Sigmoid colon (tissue), 7 donors: ENCODE results near the gene FCN2. TPM values are rescaled to one million over a fixed set of nuclear protein-coding genes. Genes with fewer than 3 reads are reported as not detected.

ENCODE experiments used
- DNase-seq: peaks from one replicate; pipeline ENCODE4 v3.0.0-alpha.2; 2019
- H3K27ac ChIP-seq, 4 donors: fragments of 200-600 bp; sonication (generic); one replicate each; pipeline ENCODE4 v1.5.1; 2016 to 2019; ENCODE audit warnings: mild to moderate bottlenecking in 1 of 4
- H3K27me3 ChIP-seq, 3 donors: fragments of 200-600 bp; sonication (generic); one replicate each; pipeline ENCODE4 v1.5.1; 2019; ENCODE audit warnings: mild to moderate bottlenecking in 1 of 3
- H3K36me3 ChIP-seq, 4 donors: fragments of 200-600 bp; sonication (generic); one replicate each; pipeline ENCODE4 v1.5.1; 2016 to 2019
- H3K4me1 ChIP-seq, 4 donors: fragments of 200-600 bp; sonication (generic); one replicate each; pipeline ENCODE4 v1.5.1; 2017 to 2019
- H3K4me3 ChIP-seq, 4 donors: fragments of 200-600 bp; sonication (generic); one replicate each; pipeline ENCODE4 v1.5.1; 2017 to 2019; ENCODE audit warnings: mild to moderate bottlenecking in 2 of 4, moderate library complexity in 1 of 4
- H3K9me3 ChIP-seq, 4 donors: fragments of 200-600 bp in 3 of 4; sonication (generic) in 3 of 4; one replicate each; pipeline versions ENCODE4 v1.5.1 to v1.6.1; 2013 to 2019
- CTCF ChIP-seq, 4 experiments: fragments of 450-650 bp in 3 of 4; fragments of 200-600 bp in 1 of 4; IDR thresholded peaks; one replicate each; pipeline ENCODE4 v1.5.1; 2016 to 2019; ENCODE audit warnings: antibody characterized with exemption in 4 of 4, mild to moderate bottlenecking in 3 of 4, moderate library complexity in 2 of 4
- EP300 ChIP-seq, 4 donors: sonication (generic); formaldehyde crosslinking; IDR thresholded peaks; one replicate each; pipeline ENCODE4 v1.6.1; 2017; ENCODE audit warnings: antibody characterized with exemption in 4 of 4
- POLR2A ChIP-seq, 2 donors: fragments of 450-650 bp; IDR thresholded peaks; one replicate each; pipeline ENCODE4 v1.6.1; 2016; ENCODE audit warnings: antibody characterized with exemption in 2 of 2, mild to moderate bottlenecking in 2 of 2, moderate library complexity in 2 of 2
- POLR2AphosphoS5 ChIP-seq, 4 donors: sonication (generic); formaldehyde crosslinking; IDR thresholded peaks; one replicate each; pipeline ENCODE4 v1.6.1; 2017; ENCODE audit warnings: antibody characterized with exemption in 4 of 4
- WGBS, 2 donors: extraction: QIAGEN DNeasy Blood & Tissue Kit; methylation state at CpG; one replicate each; pipeline ENCODE4 v1.1.7; 2013; 5-methylcytosine and 5-hydroxymethylcytosine counted together
- intact Hi-C: fragments of 100-400 bp; cut with DNase I; formaldehyde crosslinking; loops from one replicate; pipeline ENCODE4 v1.15.1; 2023
- polyA plus RNA-seq, 3 donors: library from polyadenylated mRNA; stranded (reverse); fragments of 200-250 nt; gene quantifications; one replicate each; pipeline ENCODE4 v1.2.3, GENCODE V29; 2013
- total RNA-seq, 4 donors: library from RNA; depleted of rRNA; stranded (reverse); fragments of >200 nt; gene quantifications; one replicate each; pipeline ENCODE4 v1.1.0, GENCODE V29; 2016
- donor health status: healthy with polysubstance abuse.
- donor health status: Bipolar disorder and iron deficiency.
- donor health status: healthy.

FCN2 gene
- total and polyA plus RNA-seq, 7 donors: 0.12 TPM; not detected in 6

- no peak for DNase-seq
- Histone ChIP-seq H3K4me1 (no peaks in the 10 kb centered on the region), H3K9me3 (no peaks in the 10 kb centered on the region), H3K4me3 (no peak overlapping the region), H3K36me3 (no peaks in the 10 kb centered on the region), H3K27ac (no peak overlapping the region), H3K27me3 (peaks cover 0 to 35% (median 0%) of the 10 kb centered on the region in 3 donors)
- intact Hi-C loops: no loop called here
- WGBS, 2 donors: 84 to 95% methylated on average over 12 of the region's 12 CpGs
- TF ChIP-seq CTCF (IDR thresholded peaks at IDR 0.05): no peak
- TF ChIP-seq POLR2AphosphoS5 (IDR thresholded peaks at IDR 0.05): no peak
- no peak for TF ChIP-seq EP300 (IDR thresholded peaks at IDR 0.05)
- no peak for TF ChIP-seq POLR2A (IDR thresholded peaks at IDR 0.05)
Observed at GRCh38 chr9:134932171-134932570, 51.6 kb downstream of the FCN2 start.

- Histone ChIP-seq H3K27ac (no peak overlapping the region), H3K4me3 (no peak overlapping the region), H3K27me3 (peaks cover 0 to 35% (median 0%) of the 10 kb centered on the region in 3 donors), H3K9me3 (no peaks in the 10 kb centered on the region), H3K4me1 (no peaks in the 10 kb centered on the region), H3K36me3 (no peaks in the 10 kb centered on the region)
- TF ChIP-seq POLR2A (IDR thresholded peaks at IDR 0.05) (no peak), POLR2AphosphoS5 (IDR thresholded peaks at IDR 0.05) (no peak), EP300 (IDR thresholded peaks at IDR 0.05) (no peak), CTCF (IDR thresholded peaks at IDR 0.05) (no peak)
- 71 to 83% methylated on average over 5 of the region's 5 CpGs for WGBS, 2 donors
- intact Hi-C loops: no loop called here
- no peak for DNase-seq
Observed at GRCh38 chr9:134932606-134933005, 52.0 kb downstream of the FCN2 start.

DNA sequence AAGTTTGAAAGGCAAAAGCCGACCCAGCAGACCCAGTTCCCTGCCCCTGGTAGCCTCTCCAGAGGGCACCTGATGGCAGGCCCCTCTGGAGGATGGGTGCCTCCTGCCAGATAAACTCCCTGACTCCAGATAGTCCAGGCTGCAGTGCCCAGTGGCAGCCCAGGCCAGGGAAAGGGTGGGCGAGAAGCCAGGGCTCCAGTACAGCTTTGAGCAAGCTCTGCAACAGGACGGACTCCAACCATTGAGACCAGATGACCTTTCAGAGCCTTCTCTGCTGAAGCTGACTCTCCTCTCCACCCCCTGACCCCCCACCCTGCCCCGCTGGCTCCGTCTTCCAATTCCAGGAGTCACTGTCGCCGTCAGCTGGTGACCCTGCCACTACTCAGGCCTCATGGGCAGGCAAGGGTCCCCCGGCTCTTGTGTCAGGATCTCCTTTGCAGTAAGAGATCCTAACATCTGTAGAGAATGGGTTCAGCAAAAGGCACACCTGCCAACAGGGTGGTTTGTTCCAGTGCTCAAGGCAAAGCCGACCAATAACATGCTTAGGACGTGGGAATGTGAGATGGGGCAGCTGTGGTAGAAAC, 52.6 kb downstream of the FCN2 start:
- H3K27me3 ChIP-seq: peaks cover 0 to 40% (median 5%) of the 10 kb centered on the region in 3 donors
- intact Hi-C loops: no loop called here

DNA sequence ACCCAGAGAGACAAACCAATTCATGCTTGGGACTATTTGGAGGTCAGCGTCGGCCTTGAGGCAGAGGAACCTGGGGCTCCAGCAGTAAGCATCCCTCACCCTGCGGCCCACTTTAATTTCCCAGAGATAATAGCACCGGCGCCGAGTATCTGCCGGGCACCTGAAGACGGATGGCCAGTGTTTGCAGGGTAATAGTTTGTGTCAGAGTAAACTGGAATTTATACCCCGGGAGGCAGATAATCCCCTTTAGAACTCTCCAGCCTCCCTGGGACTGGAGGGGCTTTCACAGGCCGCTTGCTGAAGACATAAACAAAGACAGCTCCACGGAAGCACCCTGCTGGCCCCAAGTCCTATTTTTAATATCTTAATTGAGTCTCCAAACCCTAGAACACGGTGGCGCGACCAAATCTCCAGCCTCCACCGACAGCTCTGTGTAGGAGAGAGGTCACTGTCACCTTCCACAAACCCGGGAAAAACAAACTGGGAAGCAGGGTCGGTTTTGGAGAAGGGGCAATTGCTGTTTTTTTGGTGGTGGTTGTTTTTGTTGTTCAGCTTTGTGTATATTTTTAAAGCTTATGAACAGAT, 54.5 kb downstream of the FCN2 start:
- no peak overlapping the region for H3K4me3 ChIP-seq
- no peaks in the 10 kb centered on the region for H3K4me1 ChIP-seq
- intact Hi-C loops: no loop called here
- no peak for DNase-seq
- no peak overlapping the region for H3K27ac ChIP-seq
- H3K27me3 ChIP-seq: peaks cover 0 to 60% (median 10%) of the 10 kb centered on the region in 3 donors
- no peak for TF ChIP-seq POLR2A (IDR thresholded peaks at IDR 0.05)
- TF ChIP-seq POLR2AphosphoS5 (IDR thresholded peaks at IDR 0.05): no peak
- TF ChIP-seq CTCF (IDR thresholded peaks at IDR 0.05): no peak
- TF ChIP-seq EP300 (IDR thresholded peaks at IDR 0.05): no peak
- 56 to 70% methylated on average over 17 of the region's 17 CpGs for WGBS, 2 donors
- no peaks in the 10 kb centered on the region for H3K9me3 ChIP-seq
- H3K36me3 ChIP-seq: no peaks in the 10 kb centered on the region

More for the DNA sequence above, 52.6 kb downstream of the FCN2 start:
- no peaks in the 10 kb centered on the region for H3K9me3 ChIP-seq
- TF ChIP-seq CTCF (IDR thresholded peaks at IDR 0.05) (no peak), POLR2AphosphoS5 (IDR thresholded peaks at IDR 0.05) (no peak), POLR2A (IDR thresholded peaks at IDR 0.05) (no peak), EP300 (IDR thresholded peaks at IDR 0.05) (no peak)
- DNase-seq: no peak
- 84 to 87% methylated on average over 10 of the region's 10 CpGs for WGBS, 2 donors
- H3K4me3 ChIP-seq: no peak overlapping the region
- no peak overlapping the region for H3K27ac ChIP-seq
- H3K36me3 ChIP-seq: no peaks in the 10 kb centered on the region
- H3K4me1 ChIP-seq: no peaks in the 10 kb centered on the region
